ENCODE measurements around the gene BCAS3.

BCAS3 gene

GRCh38 chr17:61159221-61159814, 481.7 kb downstream of the BCAS3 start:
- DNase-seq (ENCODE audit: low spot score) = no peak

- no peak for DNase-seq (ENCODE audit: low spot score)
Measured at GRCh38 chr17:61160204-61160603, 482.6 kb downstream of the BCAS3 start.

- no peak for DNase-seq (ENCODE audit: low spot score)
Measured at GRCh38 chr17:61160789-61161445, 483.3 kb downstream of the BCAS3 start.

DNA sequence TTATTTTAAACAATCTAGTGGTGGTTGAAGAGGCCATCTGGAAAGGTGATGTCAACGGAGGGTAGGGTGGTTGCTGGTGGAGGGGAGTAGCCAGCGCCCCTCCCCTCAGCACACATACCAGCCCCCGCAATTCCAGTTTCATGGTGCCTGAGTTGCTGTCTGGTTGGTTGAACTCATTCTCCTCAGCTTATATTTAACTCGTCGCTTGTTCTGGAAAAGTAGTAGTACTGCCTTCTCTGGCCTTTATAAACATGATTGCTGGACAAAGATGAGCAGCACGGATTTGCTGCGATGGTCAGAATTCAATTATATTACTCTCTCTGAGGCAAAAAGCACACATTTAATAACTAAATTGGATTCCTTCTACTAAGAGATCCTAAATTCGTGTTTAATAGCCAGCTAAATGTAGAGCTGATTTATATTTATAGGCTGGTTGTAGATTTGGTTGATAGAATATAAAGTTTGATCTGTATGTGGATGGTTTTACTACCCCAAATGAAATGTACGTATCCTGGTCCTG, 484.0 kb downstream of the BCAS3 start:
- no peak for DNase-seq (ENCODE audit: low spot score)

DNA sequence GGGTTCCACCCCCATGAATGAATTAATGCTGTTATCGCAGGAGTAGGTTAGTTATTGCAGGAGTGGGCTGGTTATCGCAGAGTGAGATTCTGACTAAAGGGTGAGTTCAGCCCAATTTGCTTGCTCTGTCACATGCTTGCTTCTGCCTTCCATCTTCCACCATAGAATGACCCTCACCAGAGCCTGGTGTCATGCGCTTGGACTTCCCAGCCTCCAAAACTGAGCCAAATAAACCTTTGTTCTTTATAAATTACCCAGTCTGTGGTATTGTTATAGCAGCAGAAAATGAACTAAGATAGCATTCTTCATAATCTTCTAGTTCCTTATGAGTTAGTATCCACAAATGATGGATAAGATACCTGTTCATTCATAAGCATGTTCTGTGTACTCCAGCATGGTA, 486.9 kb downstream of the BCAS3 start:
- no peak for DNase-seq (ENCODE audit: low spot score)

DNA sequence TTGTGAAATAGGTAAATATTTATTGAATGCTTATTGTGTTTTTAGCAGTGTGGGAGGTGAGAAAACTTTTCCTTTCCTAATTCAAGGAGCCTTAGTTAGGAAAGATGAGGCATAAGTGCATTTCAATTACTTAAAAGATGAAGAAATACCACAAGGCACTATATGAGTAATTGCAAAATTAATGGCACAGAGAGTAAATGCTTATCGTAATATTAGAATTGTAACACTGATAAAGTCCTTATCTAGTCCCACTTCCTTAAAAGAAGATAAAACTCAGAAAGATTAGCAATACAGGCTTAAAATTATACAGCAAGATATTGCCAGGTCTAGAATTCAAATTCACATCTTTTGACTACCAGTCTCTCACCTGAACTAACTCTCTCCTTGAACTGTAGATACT, 489.4 kb downstream of the BCAS3 start:
- DNase-seq (ENCODE audit: low spot score) = no peak

GRCh38 chr17:61168506-61168905, 490.9 kb downstream of the BCAS3 start:
- DNase-seq (ENCODE audit: low spot score) = no peak

DNA sequence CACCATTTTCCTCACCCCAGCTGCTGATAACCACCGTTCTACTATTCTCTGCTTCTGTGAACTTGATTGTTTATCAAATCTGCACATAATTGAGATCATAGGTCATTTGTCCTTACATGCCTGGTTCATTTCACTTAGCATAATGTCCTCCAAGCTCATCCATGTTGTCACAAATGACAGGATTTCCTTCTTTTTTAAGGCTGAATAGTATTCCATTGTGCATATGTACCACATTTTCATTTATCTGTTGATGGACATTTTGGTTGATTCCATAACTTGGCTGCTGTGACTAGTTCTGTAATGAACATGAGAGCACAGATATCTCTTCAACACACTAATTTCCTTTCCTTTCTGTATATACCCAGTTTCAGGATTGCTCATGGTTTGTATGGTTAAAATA, 496.7 kb downstream of the BCAS3 start:
- DNase-seq (ENCODE audit: low spot score) = no peak

- no peak for DNase-seq (ENCODE audit: low spot score)
Measured at GRCh38 chr17:61175298-61176142, 497.9 kb downstream of the BCAS3 start.

GRCh38 chr17:61177351-61177750, 499.7 kb downstream of the BCAS3 start:
- DNase-seq (ENCODE audit: low spot score) = no peak

DNA sequence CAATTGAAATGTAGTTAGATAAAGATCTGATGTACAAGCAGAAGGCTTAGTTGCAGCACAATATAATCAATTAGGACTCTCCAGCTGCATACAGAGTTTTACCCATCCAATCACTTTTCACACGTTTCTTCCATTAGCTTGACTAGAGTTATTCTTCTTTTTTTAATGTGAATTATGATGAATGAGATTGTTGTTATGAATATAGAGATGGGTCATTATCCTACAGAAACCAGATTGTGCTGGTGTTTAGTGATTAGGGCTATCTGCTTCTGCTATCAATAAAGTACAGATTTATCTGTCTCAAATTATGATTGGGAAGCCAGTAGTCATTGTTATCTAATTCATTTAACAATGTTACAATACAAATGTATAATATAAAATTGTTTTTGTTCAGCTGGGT, 500.6 kb downstream of the BCAS3 start:
- DNase-seq (ENCODE audit: low spot score) = no peak

- DNase-seq (ENCODE audit: low spot score) = no peak
Measured at GRCh38 chr17:61179380-61179806, 501.7 kb downstream of the BCAS3 start.

GRCh38 chr17:61183793-61184192, 506.1 kb downstream of the BCAS3 start:
- DNase-seq (ENCODE audit: low spot score) = no peak

GRCh38 chr17:61185385-61185784, 507.7 kb downstream of the BCAS3 start:
- no peak for DNase-seq (ENCODE audit: low spot score)

GRCh38 chr17:61187038-61187437, 509.4 kb downstream of the BCAS3 start:
- no peak for DNase-seq (ENCODE audit: low spot score)

GRCh38 chr17:61188081-61188480, 510.4 kb downstream of the BCAS3 start:
- no peak for DNase-seq (ENCODE audit: low spot score)

DNA sequence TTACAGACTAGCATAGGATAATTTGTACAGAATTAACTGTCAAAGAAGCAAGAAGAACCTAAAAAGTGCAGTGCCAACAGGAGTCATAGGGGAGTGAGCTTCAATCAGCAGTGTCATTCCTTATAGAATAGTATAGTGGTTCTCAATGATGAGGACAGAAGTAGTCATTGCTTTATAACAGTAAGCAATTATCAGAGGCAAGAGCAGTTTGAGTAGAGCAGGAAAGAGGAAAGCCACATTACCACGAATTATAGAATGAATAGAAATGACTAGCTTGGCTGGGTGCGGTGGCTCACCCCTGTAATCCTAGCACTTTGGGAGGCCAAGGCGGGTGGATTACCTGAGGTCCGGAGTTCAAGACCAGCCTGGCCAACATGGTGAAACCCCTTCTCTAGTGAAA, 512.3 kb downstream of the BCAS3 start:
- DNase-seq (ENCODE audit: low spot score) = no peak

DNA sequence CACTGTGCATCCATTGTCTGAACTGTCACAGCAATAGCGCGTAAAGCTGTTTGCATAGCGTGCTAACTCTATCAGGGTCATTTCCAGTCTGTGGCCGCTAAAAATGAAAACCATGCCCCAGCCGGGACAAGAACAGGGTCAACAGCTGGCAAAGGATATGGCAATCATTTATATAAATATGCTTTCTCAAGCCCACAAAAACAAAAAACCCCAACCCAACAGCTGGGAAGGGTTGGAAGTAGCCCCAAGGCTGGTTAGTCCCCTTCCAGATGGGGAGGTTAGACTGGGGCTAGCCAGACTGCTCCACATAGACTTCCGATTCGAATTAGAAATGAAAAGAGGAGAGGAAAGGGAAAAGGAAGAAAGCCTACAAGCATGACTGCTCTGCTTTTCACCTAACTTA, 518.7 kb downstream of the BCAS3 start:
- no peak for DNase-seq (ENCODE audit: low spot score)

DNA sequence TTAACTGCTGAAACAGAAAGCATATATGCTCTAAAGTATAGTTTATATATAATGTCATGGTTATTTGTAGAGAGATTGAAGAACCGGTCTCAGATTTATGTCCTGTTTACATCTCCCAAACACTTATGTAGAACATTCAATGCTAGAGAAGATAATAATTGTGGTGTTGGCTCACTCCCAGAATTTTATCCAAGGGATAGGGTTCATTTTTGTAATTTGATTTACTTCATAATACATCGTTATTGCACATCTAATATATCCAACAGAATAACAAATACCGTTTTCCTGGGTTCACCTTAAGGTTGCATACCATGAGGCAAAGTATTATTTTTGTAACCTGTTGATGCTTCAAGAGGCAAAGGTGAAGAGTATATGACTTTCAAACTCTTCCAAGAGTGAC, 519.1 kb downstream of the BCAS3 start:
- no peak for DNase-seq (ENCODE audit: low spot score)

DNA sequence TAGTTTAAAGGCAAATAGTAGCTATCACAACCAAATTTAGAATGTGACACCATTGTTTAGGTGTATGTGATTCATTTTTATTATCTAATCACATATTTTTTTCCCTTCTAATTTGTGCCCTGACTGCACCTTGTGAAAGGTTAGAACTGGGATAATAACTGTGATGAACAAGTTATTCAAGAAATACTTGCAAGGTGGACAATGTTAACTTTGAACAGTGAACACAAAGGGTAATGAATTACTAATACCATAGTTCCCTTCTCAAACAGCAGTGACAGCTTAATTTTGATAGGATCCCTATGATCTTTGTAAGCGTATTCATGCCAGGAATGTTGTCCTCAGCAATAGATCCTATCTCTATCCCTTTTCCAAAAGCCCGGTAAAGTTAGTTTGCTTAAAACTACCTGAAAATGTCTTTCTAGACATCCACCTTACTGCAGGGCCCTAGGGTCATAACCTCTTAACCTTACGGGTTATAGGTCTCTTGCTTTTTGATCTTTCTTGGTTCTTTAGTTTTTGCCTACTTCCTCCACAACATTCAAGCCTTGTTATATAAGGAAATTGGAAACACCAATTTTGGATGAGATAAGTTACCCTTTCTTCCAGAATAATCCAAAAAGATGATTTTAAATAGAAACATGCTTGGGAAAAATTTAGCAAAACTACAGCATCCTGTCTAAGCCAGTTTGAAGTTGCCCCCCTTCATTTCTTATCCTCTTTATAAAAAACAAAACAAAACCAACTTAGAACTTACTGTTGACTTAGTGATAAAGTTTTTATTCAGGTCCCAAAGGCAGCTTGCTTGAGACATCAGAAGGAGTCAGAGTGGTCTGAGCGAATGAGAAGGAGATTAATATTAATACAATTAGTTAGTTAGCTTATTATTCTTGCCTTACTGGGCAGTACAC, 522.0 kb downstream of the BCAS3 start:
- DNase-seq (ENCODE audit: low spot score) = no peak

DNA sequence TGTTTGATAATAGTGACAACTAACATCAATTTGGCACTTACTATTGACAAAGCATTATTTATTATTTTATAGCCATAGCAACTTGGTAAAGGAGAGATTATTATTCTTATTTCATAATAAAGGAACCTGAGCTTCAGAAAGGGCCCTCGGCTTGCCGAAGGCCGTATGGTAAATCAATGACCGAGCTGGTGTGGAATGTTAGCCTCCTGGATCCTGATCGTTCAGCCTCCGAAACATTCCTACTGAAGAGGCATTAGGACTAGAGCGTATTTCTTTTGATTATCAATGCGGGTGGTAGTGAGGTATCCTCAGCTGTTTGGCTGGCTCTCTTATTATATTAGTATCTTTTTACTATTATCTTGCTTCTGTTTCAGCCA, 522.7 kb downstream of the BCAS3 start:
- no peak for DNase-seq (ENCODE audit: low spot score)

GRCh38 chr17:61201211-61201610, 523.6 kb downstream of the BCAS3 start:
- DNase-seq (ENCODE audit: low spot score) = no peak
